SIG-M5 (cell line): ENCODE data around the gene GUCA2B.

Source experiments
- DNase-seq: peaks from one replicate; lab custom pipeline; 2025; lab: John Stamatoyannopoulos, UW

The GUCA2B gene

DNA sequence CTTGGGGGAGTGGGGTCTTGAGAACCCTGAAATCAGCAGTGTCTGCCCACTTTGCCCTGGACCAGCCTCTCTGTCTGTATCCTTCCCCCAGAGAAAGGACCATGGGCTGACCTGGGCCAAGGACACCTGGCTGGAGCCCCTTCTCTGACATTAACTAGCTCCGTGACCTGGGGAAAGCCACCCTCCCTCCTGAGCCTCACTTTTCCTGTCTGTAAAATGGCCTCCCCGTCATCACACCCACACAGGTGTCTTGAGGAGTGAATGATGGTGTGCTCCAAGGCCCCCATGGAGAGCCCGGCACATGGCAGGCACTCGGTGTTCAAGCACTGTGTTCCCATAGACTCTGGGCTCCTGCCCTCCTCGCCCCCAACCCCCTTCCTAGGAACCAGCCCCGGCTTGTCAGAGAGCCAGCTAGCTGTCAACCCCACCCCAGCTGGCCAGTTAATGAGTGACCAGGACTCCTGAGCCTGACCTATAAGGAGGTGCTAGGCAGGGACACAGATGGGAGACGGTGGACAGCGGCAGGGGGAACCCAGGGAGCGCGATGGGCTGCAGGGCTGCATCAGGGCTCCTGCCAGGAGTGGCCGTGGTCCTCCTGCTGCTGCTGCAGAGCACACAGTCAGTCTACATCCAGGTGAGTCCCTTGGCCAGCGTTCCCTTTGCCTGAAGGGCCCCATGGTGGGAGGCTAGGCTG lies at the start of gene GUCA2B:
Gene GUCA2B (plus strand): TSS at position 504 of the 694 bp plus-strand sequence. CDS start 41 bp downstream, at position 545.
- no peak for DNase-seq

DNA sequence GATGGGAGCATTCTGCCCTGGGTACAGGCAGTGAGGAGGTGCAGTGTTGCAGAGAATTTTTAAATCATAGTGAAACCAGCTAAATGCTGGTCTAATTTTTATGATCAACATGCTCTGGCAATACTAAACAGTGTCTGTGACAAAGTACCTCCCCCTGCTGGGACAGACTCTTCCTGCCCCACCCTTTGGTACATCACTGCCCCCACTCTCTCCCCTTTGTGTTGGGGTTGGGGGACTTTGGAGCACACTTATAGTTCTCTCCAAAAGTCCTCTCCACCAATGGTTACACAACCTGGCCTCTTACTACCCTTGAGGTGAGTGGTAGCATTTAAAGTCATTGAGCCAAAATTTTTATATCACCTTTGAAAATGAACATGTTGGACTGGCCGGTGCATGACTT lies 48.2 kb upstream of the GUCA2B start:
- no peak for DNase-seq

DNA sequence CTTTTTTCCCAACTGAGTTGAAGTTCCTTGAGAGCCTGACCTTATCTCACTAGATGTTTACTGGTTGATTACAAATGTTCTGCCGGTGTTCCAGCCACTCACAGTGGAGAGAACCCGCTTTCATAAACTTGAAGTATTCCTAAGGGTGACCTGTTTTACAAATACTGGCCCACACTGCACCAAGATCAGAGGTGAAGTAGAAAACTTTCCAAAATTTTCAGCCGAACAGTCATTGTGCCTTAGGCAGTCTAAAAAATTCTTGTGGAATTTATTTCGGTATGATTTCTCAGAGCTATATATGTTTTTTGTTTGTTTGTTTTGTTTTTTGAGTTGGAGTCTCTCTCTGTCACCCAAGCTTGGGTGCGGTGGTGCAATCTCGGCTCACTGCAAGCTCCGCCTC lies 44.9 kb upstream of the GUCA2B start:
- no peak for DNase-seq

DNA sequence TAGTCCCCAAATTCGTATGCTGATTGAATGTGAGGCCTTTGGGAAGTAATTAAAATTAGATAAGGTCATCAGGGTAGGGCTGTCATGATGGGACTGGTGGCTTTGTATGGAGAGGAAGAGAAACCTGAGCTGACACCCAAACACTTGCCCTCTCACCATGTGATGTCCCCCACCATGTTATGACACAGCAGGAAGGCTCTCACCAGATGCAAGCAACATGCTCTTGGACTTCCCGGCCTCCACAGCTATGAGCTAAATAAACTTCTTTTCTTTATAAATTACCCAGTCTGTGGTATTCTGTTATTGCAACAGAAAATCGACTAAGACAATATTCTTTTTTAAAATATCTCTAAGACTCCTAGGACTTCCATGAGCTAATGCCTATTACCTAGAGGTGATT lies 43.6 kb upstream of the GUCA2B start:
- no peak for DNase-seq

DNA sequence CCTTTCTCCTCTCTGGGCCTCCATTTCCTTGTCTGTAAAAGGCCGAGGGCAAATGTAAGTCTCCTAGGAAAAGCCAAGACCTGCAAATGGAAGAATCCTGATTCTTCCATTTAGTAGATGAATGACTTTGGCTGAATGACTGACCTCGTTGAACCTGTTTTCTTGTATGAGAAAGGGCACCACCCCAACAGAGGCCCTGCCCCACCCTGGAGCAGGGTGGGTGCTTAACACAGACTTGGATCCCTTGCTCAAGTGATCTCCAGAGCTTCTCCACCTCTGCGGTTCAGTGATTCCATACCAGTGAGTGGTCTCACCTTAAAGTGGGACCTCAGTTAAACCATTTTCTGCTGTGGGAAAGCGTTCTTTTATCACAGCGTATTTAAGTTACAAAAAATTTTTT lies 39.0 kb upstream of the GUCA2B start:
- no peak for DNase-seq

DNA sequence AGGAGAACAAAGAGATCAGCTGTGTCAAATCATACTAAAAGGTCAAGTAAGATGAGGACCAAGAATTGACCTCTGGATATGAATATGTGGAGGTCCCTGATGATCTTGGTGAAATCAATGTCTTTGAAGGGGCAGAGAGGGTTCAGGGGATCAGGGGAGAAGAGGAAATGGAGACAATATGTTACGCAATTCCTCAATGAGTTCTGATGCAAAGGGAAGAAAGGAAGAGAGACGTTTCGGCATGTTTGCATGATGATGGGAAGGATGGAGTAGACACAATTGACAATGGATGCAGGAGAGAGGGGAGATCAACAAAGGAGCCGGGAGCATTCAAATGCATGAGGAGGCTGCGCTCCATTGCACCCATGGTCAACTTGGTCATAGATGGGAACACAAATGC lies 36.0 kb upstream of the GUCA2B start:
- no peak for DNase-seq

DNA sequence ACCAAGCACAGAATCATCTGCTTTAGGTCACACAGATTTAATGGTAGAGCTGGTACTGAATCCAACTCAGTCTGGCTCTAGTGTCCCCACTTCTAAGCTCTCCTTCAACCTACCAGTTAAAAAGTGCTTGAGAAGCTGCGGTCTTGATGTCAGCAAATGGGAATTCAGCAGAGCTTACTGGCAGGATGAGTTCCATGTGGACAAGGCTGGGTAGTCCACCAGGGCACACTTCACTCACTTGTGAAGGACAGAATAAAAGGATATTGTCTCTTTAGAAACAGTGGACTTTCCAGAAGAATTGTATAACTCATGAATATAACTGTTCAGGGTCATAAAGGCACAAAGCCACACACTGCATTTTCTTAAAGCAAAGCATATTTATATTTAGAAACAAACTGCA lies 35.1 kb upstream of the GUCA2B start:
- DNase-seq: no peak

DNA sequence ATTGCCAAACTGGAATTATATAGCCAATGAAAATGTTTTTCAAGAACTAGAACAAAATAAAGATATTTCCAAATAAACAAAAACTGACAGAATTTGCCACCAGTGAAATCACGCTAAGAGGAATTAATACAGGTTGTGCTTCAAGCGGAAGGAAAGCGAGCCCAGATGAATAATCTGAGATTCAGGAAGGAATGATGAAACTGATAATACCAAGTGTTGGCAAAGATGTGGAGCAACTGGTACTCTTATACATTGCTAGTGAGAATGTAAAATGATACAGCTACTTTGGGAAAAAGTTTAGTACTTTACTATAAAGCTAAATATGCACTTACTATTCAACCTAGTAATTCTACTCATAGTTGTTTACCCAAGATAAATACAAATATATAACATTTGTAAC lies 30.8 kb upstream of the GUCA2B start:
- no peak for DNase-seq

DNA sequence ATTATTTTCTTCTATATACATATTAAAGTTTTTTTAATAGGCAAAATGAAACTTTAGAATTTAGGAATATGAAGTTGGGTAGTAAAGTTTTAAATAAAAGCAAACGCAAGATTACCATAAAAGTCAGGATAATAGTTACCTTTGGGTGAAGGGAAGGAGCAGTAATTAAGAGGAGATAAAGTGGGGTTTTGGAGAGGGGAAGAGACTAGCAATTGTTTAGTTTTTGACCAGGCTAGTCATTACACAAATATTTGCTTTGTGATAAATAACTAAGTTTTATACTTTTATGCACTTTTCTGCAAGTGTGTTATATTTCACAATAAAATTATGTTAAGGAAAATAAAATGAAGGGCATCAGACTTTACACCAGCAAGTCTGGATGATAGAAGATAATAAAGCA lies 27.7 kb upstream of the GUCA2B start:
- no peak for DNase-seq

DNA sequence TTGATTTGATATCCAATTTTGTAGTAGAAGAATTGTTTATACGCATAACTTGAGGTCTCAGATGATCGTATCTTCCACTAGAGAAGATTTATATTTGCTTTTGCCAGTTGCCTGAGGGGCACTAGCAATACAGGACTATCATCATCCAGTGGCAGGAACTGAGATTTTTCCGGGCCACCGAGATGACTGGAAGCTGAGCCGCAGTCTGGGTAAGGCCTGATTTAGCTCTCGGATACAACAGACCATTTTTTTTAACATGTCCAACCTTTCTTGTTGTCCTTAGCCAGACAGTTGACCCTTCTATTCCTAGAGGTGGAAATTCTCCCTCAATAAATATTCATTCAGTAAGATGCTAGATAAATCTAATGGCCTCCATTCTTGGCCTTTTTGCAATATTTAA lies 25.4 kb upstream of the GUCA2B start:
- no peak for DNase-seq

DNA sequence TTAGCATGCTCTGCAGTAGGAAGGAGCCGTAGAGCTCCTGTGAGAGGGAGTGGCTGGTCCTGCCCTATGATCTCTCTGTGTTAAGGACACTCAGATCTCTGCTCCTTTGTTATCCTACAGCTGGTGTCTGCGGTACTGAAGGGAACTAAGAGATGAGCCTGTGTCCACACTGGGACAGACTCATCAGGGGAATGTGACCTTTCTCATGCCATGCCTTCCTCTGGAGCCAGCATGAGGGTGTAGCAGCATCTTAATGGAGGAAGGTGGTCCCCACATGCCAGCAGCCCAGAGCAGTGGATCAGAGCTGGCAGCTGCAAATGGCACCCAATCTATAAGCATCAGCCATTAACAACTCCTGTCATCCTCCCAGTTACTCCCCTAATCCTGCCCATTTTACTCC lies 24.7 kb upstream of the GUCA2B start:
- DNase-seq: no peak

DNA sequence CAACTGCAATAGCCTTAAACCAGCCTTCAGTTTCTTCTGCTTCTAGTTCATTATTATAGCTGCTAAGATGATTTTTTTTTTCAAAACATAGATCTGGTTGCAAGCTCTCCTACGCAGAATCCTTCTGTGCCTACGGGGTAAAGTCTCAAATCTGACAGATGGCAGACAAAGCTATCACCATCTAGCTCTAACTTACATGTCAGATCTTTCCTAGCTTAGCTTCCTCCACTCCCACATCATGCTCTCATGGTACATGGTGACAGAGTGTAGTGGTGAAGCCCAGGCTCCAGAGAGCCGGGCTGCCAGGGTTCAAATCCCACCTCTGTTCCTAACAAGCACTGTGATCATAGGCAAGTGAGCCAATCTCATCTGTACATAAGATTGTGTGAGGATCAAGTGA lies 24.2 kb upstream of the GUCA2B start:
- no peak for DNase-seq

DNA sequence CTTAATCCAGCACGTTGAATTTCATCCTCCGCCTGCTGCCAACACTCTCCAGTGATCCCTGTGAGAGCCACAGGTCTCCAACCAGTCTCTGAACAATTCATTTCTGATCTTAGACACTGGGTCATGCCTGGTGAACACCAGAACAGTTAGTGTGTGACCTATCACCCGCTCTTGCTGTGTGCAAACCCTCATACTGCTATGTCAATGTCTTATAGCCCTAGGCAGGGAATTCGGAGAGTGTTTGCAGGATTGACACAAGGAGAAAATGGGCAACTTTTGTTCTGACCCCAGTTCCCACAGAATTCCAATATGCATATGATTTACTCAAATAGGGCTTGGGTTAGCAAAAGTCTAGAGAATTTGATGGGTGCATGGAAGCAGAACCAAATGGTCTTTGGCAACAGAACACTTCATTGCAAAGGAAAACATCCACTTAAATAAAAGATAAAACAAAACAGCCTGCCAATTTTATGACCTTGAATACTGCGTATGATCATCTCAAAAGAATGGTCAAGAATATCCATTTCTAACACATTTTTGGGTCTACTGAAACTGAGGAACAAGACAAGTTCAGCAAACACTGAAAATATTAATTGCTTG lies 23.0 kb upstream of the GUCA2B start:
- no peak for DNase-seq

DNA sequence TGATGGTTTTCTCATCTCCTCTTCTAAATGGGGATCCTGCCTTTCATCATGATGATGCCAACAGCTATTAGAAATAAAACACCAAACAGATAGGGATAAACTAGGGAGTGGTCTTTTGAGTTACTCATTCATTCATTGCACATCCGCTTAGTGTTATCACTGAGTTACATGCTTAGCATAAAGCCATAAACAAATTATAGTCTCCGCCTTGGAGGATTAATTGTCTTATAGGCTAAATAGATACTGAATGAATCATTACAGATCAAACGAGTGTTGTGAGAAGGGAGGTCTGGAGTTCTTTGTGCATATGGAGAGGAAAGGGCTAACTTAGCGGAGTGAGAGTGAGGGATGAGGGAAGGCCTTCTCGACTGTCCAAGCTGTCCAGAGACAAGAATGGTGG lies 19.8 kb upstream of the GUCA2B start:
- DNase-seq: no peak

DNA sequence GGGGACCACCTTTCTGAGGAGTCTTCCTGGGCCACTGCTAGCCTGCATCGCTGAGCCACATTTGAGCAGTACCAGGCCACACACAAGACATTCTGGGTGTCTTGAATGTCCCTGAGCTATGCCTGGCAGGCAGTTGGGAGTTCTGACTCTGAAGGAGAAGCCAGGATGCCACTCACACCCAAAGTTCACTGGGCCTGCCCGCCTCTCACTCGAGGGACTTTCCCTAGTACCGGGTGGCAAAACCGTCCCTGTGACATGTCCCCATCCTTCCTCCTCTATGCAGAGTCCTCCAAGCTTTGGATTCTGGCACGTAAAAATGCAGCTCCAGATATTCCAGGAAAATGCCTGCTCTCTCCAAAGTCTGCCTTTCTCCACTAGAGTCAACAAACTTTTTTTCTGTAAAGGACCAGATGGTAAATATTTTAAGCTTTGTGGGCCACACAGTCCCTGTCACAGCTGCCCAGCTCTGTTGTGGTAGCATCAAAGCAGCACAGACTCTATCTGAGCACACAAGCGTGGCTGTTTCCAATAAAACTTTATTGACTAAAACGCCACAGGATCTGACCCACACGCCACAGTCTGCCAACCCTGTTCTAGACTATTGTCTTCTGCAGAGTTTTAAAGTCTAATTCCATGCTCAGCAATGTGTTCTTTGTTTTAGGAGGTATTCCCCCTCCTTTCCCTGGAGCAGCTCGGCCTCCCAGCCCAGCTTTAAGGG lies 19.2 kb upstream of the GUCA2B start:
- no peak for DNase-seq

DNA sequence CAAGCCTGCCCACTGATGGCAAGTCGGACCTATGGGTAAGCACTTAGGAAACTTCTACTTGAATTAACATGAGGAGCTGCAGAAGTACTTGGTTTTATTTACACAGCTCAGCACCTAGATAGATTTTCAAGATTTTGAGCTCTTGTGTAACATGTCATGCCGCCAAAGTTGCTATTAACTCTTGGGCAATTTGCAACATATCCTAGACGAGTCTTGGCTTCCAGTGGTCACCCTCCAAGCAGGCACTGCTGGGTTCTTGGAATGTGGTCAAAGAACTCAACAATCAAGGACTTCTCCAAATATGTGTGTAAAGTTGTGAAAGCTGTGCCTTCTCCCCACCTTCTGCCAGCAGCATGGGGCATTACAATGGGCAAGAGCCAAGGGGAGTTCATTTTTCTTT lies 17.8 kb upstream of the GUCA2B start:
- no peak for DNase-seq

DNA sequence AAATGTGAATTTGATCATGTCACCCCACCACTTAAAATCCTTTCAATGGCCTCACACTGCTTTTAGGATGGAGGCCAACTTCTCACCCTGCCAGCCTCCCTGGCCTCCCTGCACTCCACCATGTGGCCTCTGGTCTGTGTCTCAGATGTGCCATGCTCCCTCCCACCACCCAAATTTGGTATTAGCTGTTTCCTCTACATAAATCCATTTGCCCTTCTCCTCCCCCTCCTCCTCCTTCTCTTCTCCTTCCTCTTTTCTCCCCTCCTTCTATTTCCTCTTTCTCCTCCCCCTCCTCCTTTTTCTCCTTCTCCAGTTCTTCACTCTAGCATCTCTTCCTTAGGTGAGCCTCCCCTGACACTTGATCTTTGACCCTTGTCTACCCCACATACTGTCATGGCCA lies 16.7 kb upstream of the GUCA2B start:
- DNase-seq: no peak

DNA sequence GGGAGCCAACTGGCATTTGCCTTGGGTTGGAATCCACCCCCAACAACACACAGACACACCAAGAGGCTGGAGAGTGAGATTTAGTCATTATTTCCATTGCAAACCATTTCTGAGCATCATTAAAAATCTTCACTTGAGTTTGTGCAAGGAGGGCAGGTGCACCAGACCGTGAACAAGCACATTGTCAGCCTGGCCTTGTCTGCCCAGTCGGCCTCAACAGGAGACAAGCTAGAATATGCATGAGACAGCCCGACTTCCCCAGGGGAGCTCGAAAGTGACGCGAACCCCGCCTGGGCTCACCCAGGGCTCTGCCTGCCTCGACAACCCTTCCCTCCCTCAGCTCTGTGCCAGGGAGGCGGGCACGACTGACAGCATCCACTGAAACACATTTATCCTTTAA lies 15.4 kb upstream of the GUCA2B start:
- no peak for DNase-seq

DNA sequence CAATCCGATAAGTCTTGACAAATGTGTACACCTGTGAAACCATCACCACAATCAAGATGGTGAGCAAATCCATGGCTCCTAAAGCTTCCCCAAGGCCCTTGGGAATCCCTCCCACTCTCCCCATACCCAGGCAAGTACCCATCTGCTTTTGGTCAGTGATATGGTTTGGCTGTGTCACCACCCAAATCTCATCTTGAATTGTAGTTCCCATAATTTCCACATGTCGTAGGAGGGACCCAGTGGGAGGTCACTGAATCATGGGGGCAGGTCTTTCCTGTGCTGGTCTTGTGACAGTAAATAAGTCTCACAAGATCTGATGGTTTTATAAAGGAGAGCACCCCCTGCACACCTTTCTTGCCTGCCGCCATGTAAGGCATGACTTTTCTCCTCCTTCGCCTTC lies 14.6 kb upstream of the GUCA2B start:
- DNase-seq: no peak

DNA sequence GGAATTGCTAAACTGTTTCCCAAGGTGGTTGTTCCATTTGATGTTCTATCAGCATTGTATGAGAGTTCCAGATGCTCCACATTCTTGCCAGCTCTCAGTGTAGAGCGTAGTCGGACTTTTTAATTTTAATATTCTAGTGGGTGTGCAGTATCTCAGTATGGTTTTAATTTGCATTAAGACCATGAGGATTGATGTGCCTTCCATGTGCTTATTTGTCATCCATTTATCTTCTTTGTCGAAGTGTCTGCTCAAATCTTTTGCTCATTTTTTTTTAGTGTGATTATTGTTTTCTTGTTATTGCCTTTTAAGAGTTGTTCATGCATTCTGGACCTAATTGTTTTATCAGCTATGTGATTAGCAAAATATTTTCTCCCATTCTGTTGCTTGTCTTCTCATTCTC lies 13.8 kb upstream of the GUCA2B start:
- no peak for DNase-seq

DNA sequence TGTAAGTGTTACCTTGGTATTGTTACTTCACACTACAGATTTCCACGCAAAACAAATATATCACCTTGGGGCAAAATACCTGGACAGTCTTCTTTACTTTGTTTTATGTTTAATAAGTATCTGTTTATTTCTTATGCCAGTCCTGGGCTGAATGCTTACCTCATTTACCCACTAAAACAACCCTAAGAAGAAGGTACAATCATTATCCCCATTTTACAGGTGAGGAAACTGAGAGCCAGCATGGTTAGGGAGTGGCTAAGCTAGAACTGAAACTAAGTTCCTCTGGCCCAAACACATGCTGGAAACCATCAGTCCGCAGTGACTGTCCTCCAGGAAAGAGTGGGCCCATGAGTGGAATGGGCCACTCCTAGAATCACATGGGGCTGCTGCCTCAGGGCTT lies 13.0 kb upstream of the GUCA2B start:
- DNase-seq: no peak

DNA sequence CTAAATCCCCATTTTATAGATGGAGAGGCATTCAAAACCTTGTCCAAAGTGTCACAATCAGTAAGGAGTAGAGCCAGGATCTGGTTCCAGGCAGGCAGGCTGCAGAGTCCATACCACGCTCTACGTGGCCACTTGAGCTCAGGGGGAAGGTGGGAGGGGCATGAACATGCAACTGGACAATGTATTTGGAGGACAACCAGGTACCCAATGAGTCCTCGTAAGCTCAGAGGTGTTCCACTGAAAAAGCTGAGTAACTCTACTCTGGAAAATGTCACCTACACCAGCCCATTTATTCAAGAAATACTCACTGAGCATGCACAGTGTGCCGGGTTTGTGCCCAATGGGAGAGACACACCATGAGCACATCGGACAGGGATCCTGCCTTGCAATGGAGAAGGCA lies 11.2 kb upstream of the GUCA2B start:
- DNase-seq: no peak

DNA sequence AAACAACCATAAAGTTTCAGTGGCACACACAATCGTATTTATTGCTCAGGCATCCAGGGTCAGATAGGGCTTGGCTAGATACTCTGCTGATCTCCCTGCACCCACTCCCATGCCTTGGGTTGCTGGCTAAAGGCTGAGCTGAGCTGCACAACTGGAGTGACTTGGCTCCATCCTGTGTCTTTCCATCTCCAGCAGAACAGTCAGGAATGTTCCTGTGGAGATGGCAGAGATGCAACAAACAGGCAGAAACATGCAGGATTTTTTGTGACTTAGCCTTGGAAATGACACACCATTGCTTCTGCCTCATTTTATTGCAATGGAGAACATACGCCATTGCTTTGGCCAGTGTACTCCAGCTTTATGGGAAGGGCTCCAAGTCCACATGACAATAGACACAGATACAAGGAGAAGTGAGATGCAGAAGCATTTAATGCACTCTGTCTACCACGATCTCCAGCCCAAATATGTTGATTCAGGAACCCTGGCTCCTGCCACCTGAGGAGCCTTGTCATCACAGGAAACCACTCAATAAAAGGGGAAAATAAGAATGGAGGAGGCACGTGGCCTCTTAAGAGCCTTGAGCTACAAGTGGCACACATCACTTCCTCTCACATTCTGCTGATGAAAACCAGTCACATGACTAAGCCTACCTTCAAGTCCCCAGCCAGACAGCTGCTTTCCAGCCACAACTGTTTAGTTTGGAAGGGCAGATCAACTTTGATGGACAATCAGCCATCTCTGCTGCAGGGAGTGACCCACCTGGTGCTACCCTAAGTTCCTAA lies 10.1 kb upstream of the GUCA2B start:
- DNase-seq: no peak
